Upper lobe of left lung (tissue), 6 donors: ENCODE results near the gene DENND4B. TPM values are rescaled to one million over a fixed set of nuclear protein-coding genes. Genes with fewer than 3 reads are reported as not detected.
A peak's percentile ranks its signal among the peaks of the same experiment; 100 is the strongest.

ENCODE experiments used
- ATAC-seq, 2 donors: fragments of 200-7000 bp; cut with Tn5 transposase; one replicate each; pipeline ENCODE4 v1.9.1; 2022; ENCODE audit warnings: mild to moderate bottlenecking in 2 of 2, moderate library complexity in 2 of 2; ENCODE audit not compliant: low FRiP score in 2 of 2
- DNase-seq, 2 donors: peaks; one replicate each; pipeline ENCODE4 v3.0.0-alpha.2; 2019 to 2020
- H3K27ac ChIP-seq, 4 donors: fragments of 200-600 bp; sonication (generic); one replicate each; pipeline ENCODE4 v1.5.1; 2016 to 2019
- H3K27me3 ChIP-seq, 4 donors: fragments of 200-600 bp; sonication (generic); one replicate each; pipeline ENCODE4 v1.5.1; 2017 to 2019
- H3K36me3 ChIP-seq, 4 donors: fragments of 200-600 bp; sonication (generic); one replicate each; pipeline ENCODE4 v1.5.1; 2016 to 2019
- H3K4me1 ChIP-seq, 4 donors: fragments of 200-600 bp; sonication (generic); one replicate each; pipeline ENCODE4 v1.5.1; 2018 to 2019
- H3K4me3 ChIP-seq, 4 donors: fragments of 200-600 bp; sonication (generic); one replicate each; pipeline ENCODE4 v1.5.1; 2017 to 2019; ENCODE audit warnings: mild to moderate bottlenecking in 2 of 4, moderate library complexity in 1 of 4
- H3K9me3 ChIP-seq, 4 donors: fragments of 200-600 bp; sonication (generic); one replicate each; pipeline ENCODE4 v1.5.1; 2018 to 2019
- EP300 ChIP-seq, 4 donors: sonication (generic); formaldehyde crosslinking; IDR thresholded peaks; one replicate each; pipeline ENCODE4 v1.5.1; 2017; ENCODE audit warnings: antibody characterized with exemption in 4 of 4, control low read depth in 2 of 4
- POLR2A ChIP-seq, 4 donors: fragments of 450-650 bp; IDR thresholded peaks; one replicate each; pipeline ENCODE4 v1.5.1; 2016 to 2017; ENCODE audit warnings: antibody characterized with exemption in 4 of 4, mild to moderate bottlenecking in 2 of 4
- POLR2AphosphoS5 ChIP-seq, 2 donors: sonication (generic); formaldehyde crosslinking; IDR thresholded peaks; one replicate each; pipeline ENCODE4 v1.5.1; 2017; ENCODE audit warnings: antibody characterized with exemption in 2 of 2
- WGBS, 2 donors: methylation state at CpG; one replicate each; pipeline ENCODE4 v1.1.5; 2017 to 2018; 5-methylcytosine and 5-hydroxymethylcytosine counted together
- total RNA-seq, 6 donors: library from RNA; depleted of rRNA in 4 of 6; stranded (reverse); fragments of >200 nt in 4 of 6; gene quantifications; one replicate each; pipeline versions ENCODE4 v1.1.0 to v1.2.1, GENCODE V29; 2016 to 2021
- TF ChIP-seq, protein P1 (sequence below), 6 experiments: fragments of 450-650 bp in 4 of 6; fragments of 200-600 bp in 2 of 6; sonication (generic) in 2 of 6; IDR thresholded peaks; one replicate each; pipeline ENCODE4 v1.5.1; 2016 to 2019; ENCODE audit warnings: antibody characterized with exemption in 6 of 6
- donor health status: DM: no; HTN: no; CAD: no; lungs with moderate emphysema.
- donor health status: DM: no; HTN: yes; CAD: no; lungs with severe emphysema.

Gene DENND4B, protein sequence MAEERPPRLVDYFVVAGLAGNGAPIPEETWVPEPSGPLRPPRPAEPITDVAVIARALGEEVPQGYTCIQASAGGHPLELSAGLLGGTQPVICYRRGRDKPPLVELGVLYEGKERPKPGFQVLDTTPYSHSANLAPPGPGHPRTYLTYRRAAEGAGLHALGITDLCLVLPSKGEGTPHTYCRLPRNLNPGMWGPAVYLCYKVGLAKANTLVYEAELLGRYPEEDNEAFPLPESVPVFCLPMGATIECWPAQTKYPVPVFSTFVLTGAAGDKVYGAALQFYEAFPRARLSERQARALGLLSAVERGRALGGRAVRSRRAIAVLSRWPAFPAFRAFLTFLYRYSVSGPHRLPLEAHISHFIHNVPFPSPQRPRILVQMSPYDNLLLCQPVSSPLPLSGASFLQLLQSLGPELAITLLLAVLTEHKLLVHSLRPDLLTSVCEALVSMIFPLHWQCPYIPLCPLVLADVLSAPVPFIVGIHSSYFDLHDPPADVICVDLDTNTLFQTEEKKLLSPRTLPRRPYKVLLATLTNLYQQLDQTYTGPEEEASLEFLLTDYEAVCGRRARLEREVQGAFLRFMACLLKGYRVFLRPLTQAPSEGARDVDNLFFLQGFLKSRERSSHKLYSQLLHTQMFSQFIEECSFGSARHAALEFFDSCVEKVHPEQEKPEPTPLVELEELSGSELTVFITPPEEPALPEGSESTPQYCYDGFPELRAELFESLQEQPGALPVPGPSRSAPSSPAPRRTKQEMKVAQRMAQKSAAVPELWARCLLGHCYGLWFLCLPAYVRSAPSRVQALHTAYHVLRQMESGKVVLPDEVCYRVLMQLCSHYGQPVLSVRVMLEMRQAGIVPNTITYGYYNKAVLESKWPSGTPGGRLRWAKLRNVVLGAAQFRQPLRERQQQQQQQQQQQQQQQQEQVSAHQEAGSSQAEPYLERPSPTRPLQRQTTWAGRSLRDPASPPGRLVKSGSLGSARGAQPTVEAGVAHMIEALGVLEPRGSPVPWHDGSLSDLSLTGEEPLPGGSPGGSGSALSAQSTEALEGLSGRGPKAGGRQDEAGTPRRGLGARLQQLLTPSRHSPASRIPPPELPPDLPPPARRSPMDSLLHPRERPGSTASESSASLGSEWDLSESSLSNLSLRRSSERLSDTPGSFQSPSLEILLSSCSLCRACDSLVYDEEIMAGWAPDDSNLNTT (N-terminal part only)
- 100 to 1,000 TPM in 4 of 6 donors, 10 to 100 TPM in 2; 43.3 to 151 (median 103) TPM for total RNA-seq

DNA sequence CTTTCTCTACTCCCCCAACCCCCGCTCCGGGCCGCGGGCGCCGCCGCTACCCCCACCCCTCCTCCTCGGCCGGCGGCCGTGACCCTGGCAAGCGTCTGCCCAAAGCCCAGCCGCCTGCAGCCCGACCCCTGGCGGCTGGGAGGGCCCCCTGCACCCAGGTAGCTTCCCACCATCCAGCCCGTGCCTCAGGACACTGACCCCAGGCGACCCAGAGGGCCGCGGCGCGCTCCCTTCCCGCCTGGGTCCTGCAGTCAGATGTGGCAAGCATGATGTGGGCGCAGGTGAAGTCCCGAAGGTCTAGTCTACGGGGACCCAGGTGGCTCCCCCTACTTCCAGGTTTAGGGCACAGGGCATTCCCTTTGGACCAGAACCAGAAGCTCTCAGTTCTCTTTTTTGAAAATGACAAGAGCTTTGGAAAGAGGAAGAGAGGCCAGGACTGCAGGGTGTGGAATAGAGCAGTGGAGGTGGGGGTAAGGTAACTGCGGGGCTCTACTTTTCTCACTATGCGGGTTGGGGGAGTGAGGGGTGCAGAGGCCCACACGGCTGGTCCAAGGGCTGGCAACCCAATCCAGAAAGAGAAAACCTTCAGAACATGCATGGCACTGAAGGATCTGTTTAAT lies at the start of gene DENND4B:
TSS of gene DENND4B (minus strand) at position 97 of the 620 bp plus-strand sequence. CDS start 2,344 bp downstream, outside the sequence.
- peak; percentile 89 to 92 for ATAC-seq
- TF ChIP-seq, protein P1, sequence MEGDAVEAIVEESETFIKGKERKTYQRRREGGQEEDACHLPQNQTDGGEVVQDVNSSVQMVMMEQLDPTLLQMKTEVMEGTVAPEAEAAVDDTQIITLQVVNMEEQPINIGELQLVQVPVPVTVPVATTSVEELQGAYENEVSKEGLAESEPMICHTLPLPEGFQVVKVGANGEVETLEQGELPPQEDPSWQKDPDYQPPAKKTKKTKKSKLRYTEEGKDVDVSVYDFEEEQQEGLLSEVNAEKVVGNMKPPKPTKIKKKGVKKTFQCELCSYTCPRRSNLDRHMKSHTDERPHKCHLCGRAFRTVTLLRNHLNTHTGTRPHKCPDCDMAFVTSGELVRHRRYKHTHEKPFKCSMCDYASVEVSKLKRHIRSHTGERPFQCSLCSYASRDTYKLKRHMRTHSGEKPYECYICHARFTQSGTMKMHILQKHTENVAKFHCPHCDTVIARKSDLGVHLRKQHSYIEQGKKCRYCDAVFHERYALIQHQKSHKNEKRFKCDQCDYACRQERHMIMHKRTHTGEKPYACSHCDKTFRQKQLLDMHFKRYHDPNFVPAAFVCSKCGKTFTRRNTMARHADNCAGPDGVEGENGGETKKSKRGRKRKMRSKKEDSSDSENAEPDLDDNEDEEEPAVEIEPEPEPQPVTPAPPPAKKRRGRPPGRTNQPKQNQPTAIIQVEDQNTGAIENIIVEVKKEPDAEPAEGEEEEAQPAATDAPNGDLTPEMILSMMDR (IDR thresholded peaks at IDR 0.05) = peak; percentile 94 to 100 (median 96)
- TF ChIP-seq POLR2A (IDR thresholded peaks at IDR 0.05) (no peak), EP300 (IDR thresholded peaks at IDR 0.05) (no peak), POLR2AphosphoS5 (IDR thresholded peaks at IDR 0.05) (peak; percentile 51)
- Histone ChIP-seq H3K4me1 (peaks cover 22 to 31% (median 28%) of the 10 kb centered on the region in 4 donors), H3K4me3 (peak within 1 kb of the TSS; percentile 60 to 99 (median 98)), H3K36me3 (peaks cover 19 to 68% (median 48%) of the 10 kb centered on the region in 4 donors), H3K27me3 (no peaks in the 10 kb centered on the region), H3K9me3 (no peaks in the 10 kb centered on the region), H3K27ac (peak within 1 kb of the TSS; percentile 98 to 100 (median 98))
- WGBS, 2 donors = 10 to 37% methylated on average over 5 to 19 of the region's 28 CpGs
- DNase-seq = peak; percentile 90 to 96

DNA sequence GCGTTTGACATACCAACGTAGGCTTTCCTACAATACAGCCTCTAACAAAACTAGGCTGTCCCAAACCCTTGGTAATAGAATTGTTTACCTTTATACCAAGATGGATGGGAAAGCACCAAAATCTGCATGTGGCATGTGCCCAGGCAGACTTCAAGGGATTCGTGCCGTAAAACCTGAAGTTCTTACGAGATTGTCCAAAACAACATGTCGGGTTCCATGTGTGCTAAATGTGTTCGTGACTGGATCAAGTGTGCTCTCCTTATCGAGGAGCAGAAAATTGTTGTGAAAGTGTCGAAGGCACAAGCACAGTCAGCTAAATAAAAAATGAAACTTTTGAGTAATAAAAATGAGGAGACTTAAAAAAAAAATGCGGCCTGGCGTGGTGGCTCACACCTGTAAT lies 49.1 kb upstream of the DENND4B start:
- peaks cover 22 to 38% (median 25%) of the 10 kb centered on the region in 4 donors for H3K4me1 ChIP-seq
- no peak for ATAC-seq
- H3K4me3 ChIP-seq = no peak overlapping the region
- no peak for DNase-seq
- 98% methylated on average over 11 of the region's 11 CpGs for WGBS, 2 donors
- peaks cover 12 to 46% (median 37%) of the 10 kb centered on the region in 4 donors for H3K36me3 ChIP-seq
- TF ChIP-seq EP300 (IDR thresholded peaks at IDR 0.05) (no peak), POLR2AphosphoS5 (IDR thresholded peaks at IDR 0.05) (no peak), POLR2A (IDR thresholded peaks at IDR 0.05) (no peak)
- TF ChIP-seq, protein P1 (IDR thresholded peaks at IDR 0.05) = no peak
- no peak overlapping the region for H3K27ac ChIP-seq
- H3K27me3 ChIP-seq = no peaks in the 10 kb centered on the region
- no peaks in the 10 kb centered on the region for H3K9me3 ChIP-seq

DNA sequence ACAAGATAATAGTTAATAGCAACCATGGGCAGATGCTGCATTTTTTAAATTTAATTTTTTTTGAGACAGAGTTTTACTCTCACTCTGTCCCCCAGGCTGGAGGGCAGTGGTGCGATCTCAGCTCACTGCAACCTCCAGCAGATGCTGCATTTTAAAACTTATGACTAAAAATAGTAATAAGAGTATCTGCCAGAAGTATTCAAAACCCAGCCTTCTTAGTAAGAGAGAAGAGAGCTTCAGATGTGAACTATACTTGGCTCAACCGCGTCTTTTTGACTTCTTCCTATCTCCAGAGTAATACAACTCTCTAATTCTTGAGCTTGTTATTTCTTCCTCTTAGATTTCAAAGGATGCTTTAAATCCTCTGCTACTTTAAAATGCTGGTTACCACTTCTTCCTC lies 48.7 kb upstream of the DENND4B start:
- DNase-seq (no peak), ATAC-seq (no peak)
- Histone ChIP-seq H3K36me3 (peaks cover 12 to 46% (median 37%) of the 10 kb centered on the region in 4 donors), H3K4me1 (peaks cover 22 to 40% (median 26%) of the 10 kb centered on the region in 4 donors), H3K9me3 (no peaks in the 10 kb centered on the region), H3K4me3 (no peak overlapping the region), H3K27ac (no peak overlapping the region), H3K27me3 (no peaks in the 10 kb centered on the region)
- 79 to 96% methylated on average over 3 of the region's 3 CpGs for WGBS, 2 donors
- TF ChIP-seq POLR2AphosphoS5 (IDR thresholded peaks at IDR 0.05) (no peak), POLR2A (IDR thresholded peaks at IDR 0.05) (no peak), EP300 (IDR thresholded peaks at IDR 0.05) (no peak)
- TF ChIP-seq, protein P1 (IDR thresholded peaks at IDR 0.05) = no peak

DNA sequence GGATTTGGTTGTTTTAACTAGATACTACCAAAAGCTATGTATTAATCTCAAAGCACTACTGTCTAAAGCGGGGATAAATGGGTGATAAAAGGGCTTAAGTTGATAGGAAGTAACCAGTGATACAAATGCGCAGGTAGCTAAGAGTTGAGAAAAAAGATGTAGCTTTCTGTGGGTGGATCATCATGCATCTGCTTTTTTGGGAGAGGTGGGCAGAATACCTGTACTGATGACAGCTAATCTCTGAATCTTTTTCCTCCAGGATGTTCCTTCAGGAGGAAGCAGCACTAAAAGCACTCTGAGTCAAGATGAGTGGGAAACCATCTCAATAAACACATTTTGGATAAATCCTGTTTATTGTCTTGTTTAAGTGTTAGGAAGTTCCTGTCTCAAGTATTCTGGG lies 45.3 kb upstream of the DENND4B start:
- Histone ChIP-seq H3K36me3 (peaks cover 12 to 46% (median 37%) of the 10 kb centered on the region in 4 donors), H3K9me3 (no peaks in the 10 kb centered on the region), H3K27ac (peak overlapping the region; percentile 90 to 99 (median 95)), H3K27me3 (no peaks in the 10 kb centered on the region), H3K4me3 (peak overlapping the region in 3 of 4 donors; percentile 73 to 90 (median 84)), H3K4me1 (peaks cover 26 to 51% (median 35%) of the 10 kb centered on the region in 4 donors)
- TF ChIP-seq, protein P1 (IDR thresholded peaks at IDR 0.05) = no peak
- TF ChIP-seq EP300 (IDR thresholded peaks at IDR 0.05) = no peak
- TF ChIP-seq POLR2AphosphoS5 (IDR thresholded peaks at IDR 0.05) = no peak
- no peak for TF ChIP-seq POLR2A (IDR thresholded peaks at IDR 0.05)
- WGBS, 2 donors = 82 to 90% methylated on average over 2 of the region's 2 CpGs
- no peak for ATAC-seq
- DNase-seq = no peak
